NCI-H2029 (cell line): ENCODE results near the gene RAD51B.
"Not testable (repeated sequence)": the region's sequence is repeated elsewhere in the genome, so short reads cannot be mapped to it uniquely, and the experiment has no call there.

Experiments
- DNase-seq: peaks from one replicate; lab custom pipeline; 2025; lab: John Stamatoyannopoulos, UW

The RAD51B gene

DNA sequence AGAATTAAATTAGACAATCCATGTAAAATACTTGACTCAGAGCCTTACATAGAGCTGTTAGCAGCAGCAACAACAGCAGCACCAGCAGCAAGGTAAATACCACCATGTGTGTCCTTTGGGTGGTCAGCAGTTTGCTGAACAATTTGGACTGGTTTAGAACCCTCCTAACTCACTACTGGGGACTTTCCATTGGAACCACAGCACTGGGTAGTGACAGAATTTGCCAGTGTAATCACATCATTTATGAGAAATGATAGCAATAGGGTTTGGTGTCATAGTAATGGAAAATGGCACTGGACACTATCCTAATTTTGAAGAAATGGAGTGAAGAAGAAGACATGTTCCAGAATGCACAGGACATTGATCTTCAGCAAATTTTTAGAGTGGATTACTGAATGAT, 392.8 kb downstream of the RAD51B start:
- DNase-seq: no peak

DNA sequence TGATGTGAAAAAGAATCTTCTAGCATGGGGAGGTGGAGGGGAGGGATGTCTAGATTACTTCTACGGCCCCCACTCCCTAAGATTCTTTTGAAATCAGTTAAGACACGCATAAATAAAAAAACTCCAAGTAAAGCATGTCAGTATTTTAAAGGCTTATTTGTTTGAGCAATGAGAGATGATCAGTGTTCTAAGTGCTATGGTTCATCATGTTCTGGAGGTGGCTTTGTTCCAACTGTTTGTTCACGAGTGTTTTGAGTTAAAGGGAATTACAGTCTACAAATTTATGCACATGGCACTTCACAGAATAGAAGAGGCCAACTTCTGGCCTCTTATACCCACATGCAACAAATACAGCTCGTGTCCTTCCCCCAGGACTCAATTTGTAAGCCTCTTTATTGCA, 394.9 kb downstream of the RAD51B start:
- DNase-seq: peak; percentile 15

DNA sequence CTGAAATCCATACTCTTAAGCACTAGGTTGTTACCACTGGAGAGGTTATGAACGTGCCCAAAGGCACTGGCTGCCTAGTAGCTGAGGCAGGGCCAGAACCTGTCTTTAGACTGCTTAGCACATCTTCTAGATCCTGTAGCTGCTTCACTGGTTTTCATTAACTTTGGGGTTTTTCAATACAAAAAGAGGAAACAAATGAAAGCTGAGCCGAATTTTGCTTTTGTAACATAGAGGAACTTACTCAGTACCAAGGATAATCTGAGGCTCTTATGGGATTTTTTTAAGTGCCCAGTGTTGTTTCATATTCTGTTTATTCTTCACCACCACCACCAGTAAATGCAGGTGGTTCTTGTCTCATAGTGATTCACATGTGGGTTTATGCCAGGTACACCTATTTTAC, 396.1 kb downstream of the RAD51B start:
- no peak for DNase-seq

DNA sequence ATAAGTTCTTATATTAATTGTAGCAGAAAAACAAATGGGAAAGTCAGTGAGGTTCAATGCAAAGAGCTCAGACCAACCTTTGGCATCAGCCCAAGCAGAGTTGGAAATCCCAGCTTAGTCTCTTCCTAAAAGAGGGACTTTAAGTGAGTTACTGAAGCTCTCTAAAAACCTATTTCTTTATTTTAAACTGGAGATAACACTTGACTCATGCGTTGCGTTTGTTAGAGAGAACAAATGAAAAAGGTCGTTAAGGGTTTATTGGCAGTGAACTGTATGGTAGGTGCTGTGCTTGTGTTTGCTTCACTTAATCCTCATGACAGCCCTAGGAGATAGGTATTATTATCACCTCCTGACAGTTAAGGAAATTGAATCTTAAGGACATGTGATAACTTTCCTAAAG, 396.5 kb downstream of the RAD51B start:
- DNase-seq: no peak

DNA sequence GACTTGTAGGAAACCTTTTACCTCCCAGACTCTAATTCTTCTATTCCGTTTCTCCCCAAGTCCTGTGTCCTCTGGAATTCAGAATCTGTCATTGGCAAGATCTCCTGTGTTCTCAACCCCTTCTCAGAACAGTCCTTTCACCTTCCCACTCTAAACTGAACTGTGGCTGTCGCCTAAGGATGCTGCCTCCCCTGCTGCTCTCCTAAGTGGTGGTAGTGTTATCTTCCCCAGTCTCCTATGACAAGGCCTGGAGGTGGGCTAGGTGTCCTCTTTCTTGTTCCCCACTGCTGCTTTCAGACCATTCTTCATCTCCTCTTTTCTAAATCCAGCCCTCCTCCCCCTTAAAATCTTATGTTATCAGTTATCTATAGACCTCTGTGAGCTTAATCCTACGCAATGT, 397.4 kb downstream of the RAD51B start:
- no peak for DNase-seq

DNA sequence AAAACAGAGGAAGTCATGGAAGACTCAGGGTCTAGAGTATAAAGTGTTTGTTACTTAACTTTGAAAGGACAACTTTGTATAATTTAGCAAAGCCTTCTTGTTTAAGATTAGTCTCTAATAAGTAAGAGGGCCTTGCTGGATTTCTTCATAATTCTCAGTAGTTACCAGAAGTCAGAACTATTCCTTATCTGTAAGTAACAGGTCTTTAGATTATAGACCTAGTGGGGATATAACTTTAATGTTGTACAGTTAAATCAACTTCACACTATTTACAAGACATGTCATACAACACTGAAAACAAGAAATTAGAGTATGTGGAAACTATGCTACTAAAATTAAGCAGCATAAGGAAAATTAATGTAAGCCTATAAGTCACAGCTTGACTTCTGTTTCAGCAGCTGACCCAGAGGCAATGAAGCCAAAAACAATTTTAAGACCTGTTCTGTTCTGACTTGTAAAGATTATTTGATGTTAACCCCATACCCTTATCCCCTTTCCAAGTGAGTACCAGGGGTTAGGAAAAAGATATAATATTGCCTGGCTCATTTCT, 398.3 kb downstream of the RAD51B start:
- no peak for DNase-seq

DNA sequence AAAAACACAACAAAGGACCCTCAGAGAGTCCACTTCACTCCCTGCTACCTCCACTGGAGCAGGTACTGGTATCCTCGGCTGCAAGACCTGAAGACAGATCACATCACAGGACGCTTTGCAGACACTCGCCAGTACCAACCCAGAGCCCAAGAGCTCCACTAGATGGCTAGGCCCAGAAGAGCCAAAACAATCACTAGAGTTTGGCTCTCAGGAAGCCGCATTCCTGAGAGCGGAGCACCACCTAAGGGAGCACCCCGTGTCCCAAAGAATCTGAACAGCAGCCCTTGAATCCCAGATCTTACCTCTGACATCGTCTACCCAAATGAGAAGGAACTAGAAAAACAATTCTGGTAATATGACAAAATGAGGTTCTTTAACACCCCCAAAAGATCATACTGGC, 399.8 kb downstream of the RAD51B start:
- DNase-seq: no peak

DNA sequence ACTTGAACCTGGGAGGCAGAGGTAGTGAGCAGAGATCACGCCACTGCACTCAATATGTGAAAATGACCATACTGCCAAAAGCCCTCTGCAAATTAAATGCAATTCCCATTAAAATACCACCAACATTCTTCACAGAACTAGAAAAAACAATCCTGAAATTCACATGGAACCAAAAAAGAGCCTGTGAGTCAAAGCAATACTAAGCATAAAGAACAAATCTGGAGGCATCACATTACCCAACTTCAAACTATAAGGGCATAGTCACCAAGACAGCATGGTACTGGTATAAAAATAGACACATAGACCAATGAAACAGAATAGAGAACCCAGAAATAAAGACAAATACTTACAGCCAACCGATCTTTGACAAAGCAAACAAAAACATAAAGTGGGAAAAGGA, 401.5 kb downstream of the RAD51B start:
- not testable (repeated sequence) for DNase-seq

DNA sequence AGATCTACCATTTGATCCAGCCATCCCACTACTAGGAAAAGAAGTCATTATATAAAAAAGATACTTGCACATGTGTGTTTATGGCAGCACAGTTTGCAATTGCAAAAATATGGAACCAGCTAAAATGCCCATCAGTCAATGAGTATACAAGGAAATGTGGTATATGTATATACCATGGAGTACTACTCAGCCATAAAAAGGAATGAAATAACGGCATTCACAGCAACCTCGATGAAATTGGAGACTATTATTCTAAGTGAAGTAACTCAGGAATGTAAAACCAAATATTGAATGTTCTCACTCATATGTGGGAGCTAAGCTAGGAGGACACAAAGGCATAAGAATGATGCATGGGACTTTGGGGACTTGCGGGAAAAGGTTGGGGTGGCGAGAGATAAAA, 402.6 kb downstream of the RAD51B start:
- no peak for DNase-seq

DNA sequence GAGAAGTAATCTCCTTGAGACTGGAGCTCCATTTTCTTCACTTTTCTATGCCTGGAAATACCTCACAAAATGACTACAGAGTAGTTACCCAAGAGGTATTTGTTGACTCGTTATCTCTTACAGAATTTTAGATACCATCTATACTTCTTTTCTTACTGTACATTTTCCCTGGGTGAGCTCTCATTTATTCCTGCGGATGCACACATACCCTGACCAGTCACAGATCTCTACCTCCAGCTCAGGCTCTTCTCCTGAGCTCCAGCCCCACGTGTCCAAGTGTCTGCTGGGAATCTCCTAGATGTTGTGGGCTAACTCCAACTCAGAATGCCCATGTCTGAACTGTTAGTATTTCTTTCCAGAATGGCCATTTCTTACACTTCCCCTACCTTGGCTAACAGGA, 403.1 kb downstream of the RAD51B start:
- no peak for DNase-seq

DNA sequence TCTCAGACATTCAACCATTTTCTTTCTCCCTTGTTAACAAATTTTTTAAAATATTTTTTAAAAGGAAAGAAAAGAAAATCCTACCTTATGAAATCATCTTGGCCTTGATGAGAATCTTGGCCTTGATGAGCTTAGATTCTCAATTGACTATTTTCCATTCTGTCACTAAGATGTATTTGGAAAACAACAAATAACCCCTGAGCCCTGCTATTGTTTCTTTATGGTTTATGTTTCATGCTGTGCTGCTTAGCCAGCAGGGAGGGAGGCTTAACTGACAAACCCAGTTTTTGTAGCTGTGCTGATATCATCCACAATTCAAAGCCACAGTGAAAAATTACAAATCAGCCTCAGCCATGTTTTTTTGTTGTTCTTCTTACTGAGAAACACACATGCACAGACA, 404.1 kb downstream of the RAD51B start:
- no peak for DNase-seq

DNA sequence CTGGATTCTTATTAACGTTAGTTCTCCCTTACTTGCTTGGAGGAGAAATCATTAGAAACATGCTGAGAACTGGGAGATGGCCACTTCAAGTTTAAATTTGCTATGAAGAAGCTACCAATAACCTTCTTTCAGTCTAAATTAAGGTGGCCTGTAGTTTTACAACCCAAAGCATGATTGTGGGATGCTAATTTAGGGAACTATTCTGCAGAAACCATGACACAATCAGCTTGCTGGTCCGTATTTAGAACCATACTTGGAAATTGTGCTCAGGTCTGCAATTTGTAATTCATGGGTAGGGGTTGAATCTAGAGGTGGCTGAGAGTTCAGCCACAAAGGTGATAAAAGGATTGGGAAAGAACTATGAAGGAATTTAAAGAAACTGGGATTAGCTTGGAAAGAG, 405.7 kb downstream of the RAD51B start:
- DNase-seq: no peak

DNA sequence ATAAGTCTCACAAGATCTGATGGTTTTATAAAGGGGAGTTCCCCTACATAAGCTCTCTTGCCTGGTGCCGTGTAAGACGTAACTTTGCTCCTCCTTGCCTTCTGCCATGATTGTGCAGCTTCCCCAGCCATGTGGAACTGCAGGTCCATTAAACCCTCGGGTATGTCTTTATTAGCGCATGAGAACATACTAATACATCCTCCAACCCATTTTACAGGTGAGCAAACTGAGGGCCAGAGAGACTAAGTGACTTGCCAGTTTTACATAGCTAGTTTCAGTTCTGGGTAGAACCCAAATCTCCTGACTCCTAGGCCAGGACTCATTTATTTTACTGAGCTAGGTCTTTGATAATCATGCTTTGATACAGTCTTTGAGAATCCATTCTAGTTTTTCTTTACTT, 406.9 kb downstream of the RAD51B start:
- no peak for DNase-seq

DNA sequence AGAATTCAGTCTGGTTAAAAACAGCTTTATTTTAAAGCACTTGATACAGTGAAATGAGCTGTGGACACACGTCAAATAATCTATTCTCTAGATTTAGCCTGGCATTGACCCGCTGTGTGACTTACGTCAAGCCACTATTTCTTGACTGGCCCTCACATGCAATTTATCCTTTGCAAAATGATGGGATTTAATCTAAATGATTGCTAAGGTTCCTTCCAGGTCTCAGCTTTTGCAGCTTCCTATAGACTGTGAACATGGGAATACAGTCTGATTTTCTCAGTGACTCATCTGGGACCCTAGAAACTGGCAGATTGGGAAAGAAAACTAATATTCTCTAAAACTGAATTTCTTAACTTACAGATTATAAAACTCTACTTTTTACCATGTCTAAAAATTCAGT, 409.1 kb downstream of the RAD51B start:
- DNase-seq: no peak

DNA sequence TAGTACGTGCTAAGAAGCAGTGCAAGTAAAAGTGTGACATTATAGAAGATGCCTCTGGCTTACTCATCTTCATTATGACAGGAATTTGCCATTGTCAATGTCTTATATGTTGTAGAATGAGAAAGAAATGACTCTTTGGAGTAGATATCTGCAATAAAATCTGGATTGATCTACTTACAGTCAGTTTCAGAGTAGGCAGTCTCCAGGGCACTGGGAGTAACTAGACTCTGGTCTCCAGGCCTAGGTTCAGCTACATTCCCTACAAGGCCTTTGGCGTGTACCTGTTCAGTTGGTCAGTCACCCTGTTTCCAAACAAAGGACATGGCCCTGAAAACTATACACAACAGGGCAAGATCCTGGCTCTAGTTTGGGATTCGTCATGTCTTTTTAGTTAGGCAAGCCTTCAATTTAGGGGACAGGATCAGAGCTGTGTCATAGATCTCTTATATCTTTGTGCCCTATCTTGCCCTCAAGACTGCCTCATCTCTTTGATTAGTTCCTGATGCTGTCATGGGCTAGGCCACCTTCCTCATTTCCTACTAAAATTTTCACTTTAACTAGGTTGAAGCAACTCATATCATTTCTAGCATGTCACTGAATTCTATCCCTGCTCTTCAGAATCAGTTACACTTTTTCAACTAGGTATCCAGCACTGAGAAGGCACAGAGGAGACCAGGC, 410.0 kb downstream of the RAD51B start:
- DNase-seq: no peak

DNA sequence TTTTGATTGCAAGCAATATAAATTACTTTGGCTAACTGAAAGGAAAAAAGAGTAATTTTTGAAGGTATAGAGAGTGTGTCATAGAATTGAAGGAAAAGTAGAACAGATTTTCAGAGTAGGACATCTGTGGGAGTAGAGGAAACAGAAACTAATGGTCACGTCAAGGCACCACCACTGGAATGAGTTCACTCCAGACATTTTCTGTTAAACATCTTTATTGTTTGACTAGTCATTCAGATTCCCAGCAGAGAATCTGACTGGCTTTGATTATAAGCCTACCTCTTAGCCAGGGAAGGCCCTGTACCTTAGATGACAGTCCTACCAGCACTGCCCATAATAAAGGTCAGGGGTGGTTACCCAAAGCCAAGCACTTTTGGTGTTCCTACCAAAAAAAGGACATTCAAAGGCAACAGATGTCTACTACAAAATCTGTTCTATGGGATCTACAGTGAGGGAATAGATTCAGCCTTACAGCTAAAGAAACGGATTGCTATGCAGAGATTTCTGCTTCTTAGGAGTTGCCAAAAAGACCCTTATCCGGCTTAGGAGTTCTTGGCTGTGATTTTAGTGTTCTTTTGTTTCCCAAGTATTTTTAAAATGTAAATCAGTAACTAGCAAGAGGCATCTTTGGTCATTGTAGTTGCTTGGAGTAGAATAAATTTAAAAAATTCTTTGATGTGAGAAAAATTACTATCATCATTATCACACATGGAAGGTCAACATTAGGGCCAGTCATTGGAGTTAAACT, 410.8 kb downstream of the RAD51B start:
- DNase-seq: no peak

DNA sequence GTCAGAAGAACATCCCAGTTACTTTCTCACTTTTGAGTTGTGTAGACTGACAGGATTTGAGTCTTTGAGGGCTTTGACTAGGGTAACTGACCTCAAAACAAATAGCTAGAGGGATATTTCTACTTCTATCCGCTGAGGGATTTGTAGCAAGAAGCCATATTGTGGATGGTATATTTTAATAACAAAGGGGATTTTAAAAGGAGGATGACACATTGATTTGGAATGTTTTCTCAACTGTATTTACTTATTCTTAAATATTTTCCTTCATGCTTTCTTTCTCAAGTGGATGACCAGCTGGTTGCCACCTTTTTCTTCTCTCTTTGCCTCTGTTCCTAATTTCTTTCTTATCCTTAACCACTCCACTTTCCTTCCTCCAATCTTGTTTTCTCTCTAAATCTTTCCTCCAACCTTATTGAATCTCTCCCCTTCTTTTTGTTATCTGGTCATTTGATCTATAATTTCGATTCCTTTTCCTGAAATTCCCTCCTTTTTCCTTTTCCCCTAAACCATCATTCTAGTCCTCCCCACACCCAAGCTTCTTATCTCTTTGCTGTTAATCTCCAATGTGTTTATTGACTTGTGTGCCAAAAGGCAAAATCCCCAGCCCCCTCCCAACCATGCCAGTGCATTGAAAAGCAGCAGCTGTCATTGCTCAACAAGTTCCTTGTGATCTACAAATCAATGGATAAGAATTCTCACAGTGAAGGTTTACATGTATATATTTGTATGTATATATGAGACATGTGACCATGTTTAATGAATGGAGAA, 411.6 kb downstream of the RAD51B start:
- no peak for DNase-seq

DNA sequence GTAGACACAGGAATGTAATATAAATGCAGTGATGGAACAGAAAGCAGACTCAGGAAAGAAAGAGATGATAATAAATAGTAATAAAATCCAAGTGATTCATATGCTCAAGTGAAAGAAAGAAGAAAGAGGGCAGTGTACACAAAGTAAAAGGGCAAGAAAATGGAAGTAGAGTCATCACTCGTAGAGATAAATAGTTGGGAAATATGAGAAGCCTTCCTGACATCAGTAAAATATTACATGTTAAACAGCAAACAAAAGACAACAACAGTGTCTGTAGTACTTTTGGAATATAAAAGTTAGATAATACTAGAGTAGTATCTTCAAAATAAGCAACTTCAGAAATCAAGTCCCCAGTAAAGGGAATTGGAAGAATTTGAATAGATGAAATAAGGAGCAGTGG, 412.3 kb downstream of the RAD51B start:
- DNase-seq: no peak

DNA sequence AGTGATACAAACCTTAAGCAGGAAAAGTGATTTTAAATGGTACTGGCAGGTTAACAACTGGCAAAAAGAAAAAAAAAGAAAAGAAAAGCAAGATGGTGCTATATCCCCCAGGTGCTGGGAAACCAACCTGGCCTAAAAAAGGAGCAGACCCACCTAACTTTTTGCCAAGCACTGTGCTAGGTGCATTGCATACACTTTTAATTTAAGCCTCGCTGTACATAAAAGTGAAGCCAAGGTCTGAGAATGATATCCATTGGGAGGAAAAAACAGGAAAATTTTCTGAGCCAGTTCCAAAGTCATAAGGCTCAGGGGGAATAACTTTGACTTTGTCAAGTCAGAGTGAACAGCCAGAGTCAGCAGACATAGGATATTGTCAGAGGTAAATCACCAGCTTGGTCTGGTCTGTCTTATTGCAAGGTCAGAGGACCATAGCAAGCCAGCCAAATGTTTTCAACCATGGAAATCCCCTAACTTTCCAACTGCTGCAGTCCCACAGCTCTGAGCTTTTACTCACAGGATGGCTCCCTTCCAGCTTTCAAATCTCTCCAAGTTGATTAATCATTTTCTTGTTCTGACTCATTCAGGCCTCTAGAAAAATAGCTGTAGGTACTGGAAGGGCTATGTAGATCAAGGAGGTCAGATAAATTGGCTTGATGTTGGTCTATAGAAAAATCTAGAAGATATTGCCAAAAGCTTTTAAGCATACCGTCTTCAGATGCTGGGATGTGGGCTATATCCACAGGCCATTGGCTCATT, 412.9 kb downstream of the RAD51B start:
- DNase-seq: no peak

DNA sequence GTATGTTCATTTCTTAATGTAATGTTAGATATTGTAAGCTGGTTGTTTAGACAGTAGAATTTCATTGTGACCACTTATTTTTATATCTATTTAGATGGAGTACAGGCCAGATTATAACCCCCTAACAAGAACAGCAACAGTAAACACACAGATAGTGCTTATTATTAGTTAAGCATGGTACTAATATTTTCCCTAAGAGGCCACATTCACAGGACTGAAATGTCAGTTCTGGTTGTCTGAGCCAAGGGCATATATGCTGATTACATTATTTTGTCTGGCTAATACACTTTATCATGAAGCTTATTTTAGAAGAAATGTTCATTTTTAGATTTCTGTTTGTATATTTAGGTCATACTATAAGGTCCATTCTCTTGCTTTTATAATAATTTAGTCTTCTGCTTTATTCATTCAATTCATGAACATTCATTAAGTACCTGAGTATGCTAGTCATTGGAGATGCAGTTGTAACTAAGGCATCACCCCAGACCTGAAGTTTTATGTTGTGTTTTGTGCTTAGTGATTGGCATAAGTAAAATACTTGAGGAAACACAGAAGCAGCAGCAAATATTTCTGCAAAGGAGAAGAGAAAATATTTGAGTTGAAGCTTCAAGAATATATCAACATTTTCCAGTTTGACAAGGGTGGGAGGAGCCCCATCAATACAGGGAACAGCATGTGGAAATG, 413.7 kb downstream of the RAD51B start:
- no peak for DNase-seq

DNA sequence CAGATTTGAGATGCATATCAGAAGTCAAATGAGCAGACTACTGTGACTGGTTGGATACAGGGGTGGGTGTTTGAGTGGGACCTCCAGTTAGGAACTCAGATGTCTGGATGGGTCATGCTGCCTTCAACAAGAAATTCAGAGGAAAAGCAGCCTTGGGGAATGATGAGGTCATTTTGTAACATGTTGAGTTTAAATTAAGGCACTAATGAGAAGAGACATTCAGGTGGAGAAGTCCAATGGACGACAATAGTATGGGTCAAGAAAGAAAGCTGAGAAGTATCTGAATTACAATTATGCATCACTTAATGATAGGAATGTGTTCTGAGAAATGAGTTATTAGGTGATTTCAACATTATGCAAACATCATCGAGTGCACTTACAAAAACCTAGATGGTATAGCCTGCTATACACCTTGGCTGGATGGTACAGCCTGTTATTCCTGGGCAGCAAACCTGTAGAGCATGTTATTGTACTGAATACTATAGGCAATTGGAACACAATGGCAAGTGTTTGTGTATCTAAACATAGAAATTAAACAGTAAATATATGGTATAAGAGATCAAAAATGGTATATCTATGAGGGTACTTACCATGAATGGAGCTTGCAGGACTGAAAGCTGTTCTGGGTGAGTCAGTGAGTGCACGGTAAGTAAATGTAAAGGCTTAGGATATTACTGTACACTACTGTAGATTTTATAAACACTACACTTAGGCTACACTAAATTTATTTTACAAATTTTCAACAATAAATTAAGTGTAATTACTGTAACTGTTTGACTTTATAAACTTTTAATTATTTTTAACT, 414.7 kb downstream of the RAD51B start:
- no peak for DNase-seq
